CD1c-positive myeloid dendritic cell (primary cell): ENCODE data around the gene NUBP2.

ENCODE experiments used
- DNase-seq: peaks from one replicate; pipeline ENCODE4 v3.0.0-alpha.2; 2016; ENCODE audit errors: extremely low spot score

NUBP2 gene

GRCh38 chr16:1826691-1827573 lies 44.2 kb downstream of the NUBP2 start, which contains the start of the genes FAHD1 and HAGH:
Gene FAHD1 (plus strand): TSS chr16:1827206. CDS start chr16:1827239, 33 bp downstream.
Gene HAGH (minus strand): TSS chr16:1826825. CDS start chr16:1826787, 38 bp downstream.
- DNase-seq, result peak; percentile 97

- no peak for DNase-seq
These were observed 46.1 kb downstream of the NUBP2 start for GRCh38 chr16:1828645-1829410.

- no peak for DNase-seq
These were observed 47.5 kb downstream of the NUBP2 start for GRCh38 chr16:1830213-1830612.

GRCh38 chr16:1831186-1832075 lies 48.7 kb downstream of the NUBP2 start:
- no peak for DNase-seq

- DNase-seq, result no peak
These were observed 50.2 kb downstream of the NUBP2 start for GRCh38 chr16:1832838-1833454.

- no peak for DNase-seq
These were observed 51.3 kb downstream of the NUBP2 start for GRCh38 chr16:1834096-1834495.
